DND-41 (cell line): ENCODE results near the gene CHKB.
A peak's percentile ranks its signal among the peaks of the same experiment; 100 is the strongest.

ENCODE experiments used
- ATAC-seq: fragments of 200-7000 bp; cut with Tn5 transposase; 3 replicates; pipeline ENCODE4 v1.9.1; 2021; ENCODE audit warnings: low read depth; ENCODE audit not compliant: insufficient read depth
- DNase-seq: peaks from one replicate; pipeline ENCODE4 v3.0.0-alpha.2; 2020
- H2AFZ ChIP-seq: 2 replicates; pipeline ENCODE4 v1.6.0; 2012; ENCODE audit warnings: low read depth, low read length
- H3K27ac ChIP-seq: 2 replicates; pipeline ENCODE4 v1.5.1; 2012; ENCODE audit warnings: low read length, inconsistent platforms
- H3K27me3 ChIP-seq: fragments of 200-600 bp; sonication (generic); 2 replicates; pipeline ENCODE4 v1.6.0; 2012; ENCODE audit warnings: low read length, mild to moderate bottlenecking, inconsistent platforms; ENCODE audit not compliant: insufficient read depth, poor library complexity
- H3K36me3 ChIP-seq: 2 replicates; pipeline ENCODE4 v1.5.1; 2012; ENCODE audit warnings: low read length, inconsistent platforms; ENCODE audit not compliant: insufficient read depth
- H3K4me1 ChIP-seq: 2 replicates; pipeline ENCODE4 v1.5.1; 2012; ENCODE audit warnings: mild to moderate bottlenecking, low read length; ENCODE audit not compliant: insufficient read depth
- H3K4me2 ChIP-seq: 2 replicates; pipeline ENCODE4 v1.6.0; 2012; ENCODE audit warnings: mild to moderate bottlenecking, moderate library complexity, low read length, inconsistent platforms; ENCODE audit not compliant: insufficient read depth
- H3K4me3 ChIP-seq, 2 experiments: fragments of 200-600 bp in 1 of 2; shearing (Covaris generic) in 1 of 2; 2 replicates each; pipeline ENCODE4 v1.5.1; 2012 to 2016; ENCODE audit warnings: inconsistent platforms in 2 of 2, low read length in 2 of 2, mild to moderate bottlenecking in 2 of 2, low read depth in 1 of 2, moderate library complexity in 1 of 2
- H3K79me2 ChIP-seq: 2 replicates; pipeline ENCODE4 v1.6.0; 2012; ENCODE audit warnings: low read length, inconsistent platforms; ENCODE audit not compliant: insufficient read depth
- H3K9ac ChIP-seq: 2 replicates; pipeline ENCODE4 v1.6.0; 2012; ENCODE audit warnings: low read depth, mild to moderate bottlenecking, inconsistent platforms, low read length, moderate library complexity
- H3K9me3 ChIP-seq: 2 replicates; pipeline ENCODE4 v1.5.1; 2012; ENCODE audit warnings: low read length, moderate library complexity, mild to moderate bottlenecking, inconsistent platforms; ENCODE audit not compliant: insufficient read depth, severe bottlenecking
- H4K20me1 ChIP-seq: 2 replicates; pipeline ENCODE4 v1.6.0; 2012; ENCODE audit warnings: low read length; ENCODE audit not compliant: insufficient read depth
- CTCF ChIP-seq: IDR thresholded peaks from 2 replicates; pipeline ENCODE4 v1.5.1; 2012; ENCODE audit warnings: borderline replicate concordance, low read length, moderate library complexity, mild to moderate bottlenecking; ENCODE audit not compliant: poor library complexity, severe bottlenecking; ENCODE audit errors: extremely low read depth
- EZH2 ChIP-seq: IDR thresholded peaks from 3 replicates; pipeline ENCODE4 v1.6.1; 2012; ENCODE audit warnings: borderline replicate concordance, low read depth, mild to moderate bottlenecking, moderate library complexity, low read length, inconsistent platforms; ENCODE audit not compliant: severe bottlenecking

Gene CHKB

GRCh38 chr22:50606946-50607658, 24.5 kb upstream of the CHKB start:
- Histone ChIP-seq H3K9ac (no peak overlapping the region), H3K27ac (no peak overlapping the region), H3K4me3 (no peak overlapping the region), H4K20me1 (no peaks in the 10 kb centered on the region; the same call in 1 of the 2 replicates), H2AFZ (no peak overlapping the region), H3K9me3 (no peaks in the 10 kb centered on the region), H3K36me3 (no peaks in the 10 kb centered on the region), H3K4me2 (no peak overlapping the region), H3K27me3 (no peaks in the 10 kb centered on the region), H3K79me2 (no peaks in the 10 kb centered on the region), H3K4me1 (no peaks in the 10 kb centered on the region)
- no peak for TF ChIP-seq CTCF
- no peak for TF ChIP-seq EZH2
- ATAC-seq: no peak
- DNase-seq: no peak

GRCh38 chr22:50606165-50606945, 23.7 kb upstream of the CHKB start:
- Histone ChIP-seq H3K36me3 (no peaks in the 10 kb centered on the region), H3K9ac (no peak overlapping the region), H3K27ac (no peak overlapping the region), H3K4me2 (no peak overlapping the region), H3K27me3 (no peaks in the 10 kb centered on the region), H3K4me1 (no peaks in the 10 kb centered on the region), H3K79me2 (no peaks in the 10 kb centered on the region), H3K9me3 (no peaks in the 10 kb centered on the region), H4K20me1 (no peaks in the 10 kb centered on the region; the same call in 1 of the 2 replicates), H2AFZ (no peak overlapping the region), H3K4me3 (no peak overlapping the region)
- ATAC-seq (peak; percentile 45; the same call in 1 of the 3 replicates), DNase-seq (no peak)
- TF ChIP-seq EZH2 (no peak), CTCF (peak; percentile 35)

- ATAC-seq (no peak), DNase-seq (no peak)
- Histone ChIP-seq H3K27me3 (no peaks in the 10 kb centered on the region), H3K9ac (no peak overlapping the region), H3K27ac (no peak overlapping the region), H3K79me2 (no peaks in the 10 kb centered on the region), H4K20me1 (no peaks in the 10 kb centered on the region; the same call in 1 of the 2 replicates), H3K4me1 (no peaks in the 10 kb centered on the region), H3K9me3 (no peaks in the 10 kb centered on the region), H3K36me3 (no peaks in the 10 kb centered on the region), H3K4me3 (no peak overlapping the region), H2AFZ (no peak overlapping the region), H3K4me2 (no peak overlapping the region)
- TF ChIP-seq EZH2: no peak
- TF ChIP-seq CTCF: no peak
Observed at GRCh38 chr22:50605613-50606074, 23.0 kb upstream of the CHKB start.
